ENCODE data around the gene EPHA8. TPM values are rescaled to one million over a fixed set of nuclear protein-coding genes. Genes with fewer than 3 reads are reported as not detected.
A peak's percentile ranks its signal among the peaks of the same experiment; 100 is the strongest.

EPHA8 gene
- total and polyA plus RNA-seq, 2 of the 13 experiments (the other 11 are each of a cell fraction or from before 2014, with no cell fraction given) = not detected

- Histone ChIP-seq H3K9ac (ENCODE audit: insufficient read depth, low read depth, low read length) (no peak within 1 kb of the TSS), H3K9me3 (ENCODE audit: low read length) (no peaks in the 10 kb centered on the region), H3K27me3 (ENCODE audit: control insufficient read depth in 1 of 2, insufficient read depth in 2 of 2, low read length in 2 of 2) (peaks cover 6 to 21% of the 10 kb centered on the region in 2 experiments; a peak in 3 of 5 replicates), H3K4me3 (replicated peaks in 1 of 3; ENCODE audit: insufficient read depth in 1 of 3, low read depth in 2 of 3, low read length in 3 of 3) (no peak within 1 kb of the TSS), H3K4me1 (ENCODE audit: insufficient read depth, low read length) (no peaks in the 10 kb centered on the region), H3K36me3 (replicated peaks in 1 of 2; ENCODE audit: control insufficient read depth in 1 of 2, insufficient read depth in 2 of 2, low read length in 2 of 2) (no peaks in the 10 kb centered on the region), H4K20me1 (ENCODE audit: insufficient read depth, low read length) (peaks cover 3% of the 10 kb centered on the region; the same call in 1 of the 2 replicates), H2AFZ (ENCODE audit: low read length) (no peak within 1 kb of the TSS), H3K27ac (ENCODE audit: extremely low read length, insufficient read depth, low read length) (no peak within 1 kb of the TSS), H3K4me2 (ENCODE audit: low read depth, low read length) (no peak within 1 kb of the TSS), H3K79me2 (ENCODE audit: insufficient read depth, low read length) (no peaks in the 10 kb centered on the region)
- intact Hi-C loops (cut with micrococcal nuclease; ENCODE audit: unreplicated experiment) = no loop called here
- WGBS (ENCODE audit: low lambda C conversion rate) = 0% methylated on average over 3 of the region's 8 CpGs
- TF ChIP-seq ZNF350 (CRISPR knock-in tag; IDR thresholded peaks at IDR 0.05; ENCODE audit: borderline replicate concordance, low read depth) (no peak), MAFF (IDR thresholded peaks at IDR 0.05; ENCODE audit: low read depth, low read length) (peak; percentile 62; the same call in 1 of the 2 replicates), MAFK (conservative IDR thresholded peaks at IDR 0.05 in 1 of 2, IDR thresholded peaks at IDR 0.05 in 1 of 2; ENCODE audit: low read length in 2 of 2) (peak; percentile 73 to 75)
- DNase-seq (ENCODE audit: low spot score) (no peak), FAIRE-seq (no peak), ATAC-seq (no peak)
- BruUV-seq (replicated peaks) = no TSS peak
- CTCF ChIA-PET (ENCODE audit: low intra/inter-chr PET ratio, low total read pairs) = interaction anchor here (3.4 kb wide), 1 partner anchor 222 kb away, joined by 43 read pairs; no protein-coding TSS in a partner anchor
- in situ Hi-C loops (cut with HindIII; ENCODE audit: extremely low pct_ligation_motif_present, low pct_unique_long_range_greater_than_20kb) = loop anchor here (5.0 to 10.0 kb wide), 2 partner anchors 226 to 509 kb away; no protein-coding TSS in a partner anchor
- POLR2A ChIA-PET = no interaction called here
These were observed 80.1 kb downstream of the EPHA8 start, which contains the start of gene C1QC for GRCh38 chr1:22643381-22643780. C1QC (plus strand) TSS chr1:22643633; CDS start chr1:22644024, 391 bp downstream.

GRCh38 chr1:22643928-22644327, 80.6 kb downstream of the EPHA8 start:
- FAIRE-seq = no peak
- H3K9ac ChIP-seq (ENCODE audit: insufficient read depth, low read depth, low read length) = no peak overlapping the region
- H3K79me2 ChIP-seq (ENCODE audit: insufficient read depth, low read length) = no peaks in the 10 kb centered on the region
- no peaks in the 10 kb centered on the region for H3K9me3 ChIP-seq (ENCODE audit: low read length)
- DNase-seq (ENCODE audit: low spot score) = no peak
- H3K4me1 ChIP-seq (ENCODE audit: insufficient read depth, low read length) = no peaks in the 10 kb centered on the region
- CTCF ChIA-PET (ENCODE audit: low intra/inter-chr PET ratio, low total read pairs) = no interaction called here
- no peak overlapping the region for H3K4me3 ChIP-seq (replicated peaks in 1 of 3; ENCODE audit: insufficient read depth in 1 of 3, low read depth in 2 of 3, low read length in 3 of 3)
- H3K36me3 ChIP-seq (replicated peaks in 1 of 2; ENCODE audit: control insufficient read depth in 1 of 2, insufficient read depth in 2 of 2, low read length in 2 of 2) = no peaks in the 10 kb centered on the region
- no peak overlapping the region for H3K4me2 ChIP-seq (ENCODE audit: low read depth, low read length)
- no peak for ATAC-seq
- no peak overlapping the region for H3K27ac ChIP-seq (ENCODE audit: extremely low read length, insufficient read depth, low read length)
- intact Hi-C loops (cut with micrococcal nuclease; ENCODE audit: unreplicated experiment) (no loop called here), in situ Hi-C loops (cut with HindIII; ENCODE audit: extremely low pct_ligation_motif_present, low pct_unique_long_range_greater_than_20kb) (loop anchor here (5.0 to 10.0 kb wide), 2 partner anchors 227 to 509 kb away; no protein-coding TSS in a partner anchor)
- H3K27me3 ChIP-seq (ENCODE audit: control insufficient read depth in 1 of 2, insufficient read depth in 2 of 2, low read length in 2 of 2) = peaks cover 6 to 21% of the 10 kb centered on the region in 2 experiments; a peak in 3 of 5 replicates
- POLR2A ChIA-PET = no interaction called here
- H4K20me1 ChIP-seq (ENCODE audit: insufficient read depth, low read length) = peaks cover 3% of the 10 kb centered on the region; the same call in 1 of the 2 replicates
- WGBS (ENCODE audit: low lambda C conversion rate) = 0% methylated on average over 2 of the region's 12 CpGs
- H2AFZ ChIP-seq (ENCODE audit: low read length) = no peak overlapping the region
- BruUV-seq (replicated peaks) = no TSS peak
- TF ChIP-seq TBX3 (IDR thresholded peaks at IDR 0.05; ENCODE audit: borderline replicate concordance) = no peak
- no peak for TF ChIP-seq ZBTB49 (CRISPR knock-in tag; IDR thresholded peaks at IDR 0.05; ENCODE audit: borderline replicate concordance)
- no peak for TF ChIP-seq SRSF4 (IDR thresholded peaks at IDR 0.05; ENCODE audit: low read depth, low read length, poor library complexity, severe bottlenecking)
- TF ChIP-seq ZBTB2 (CRISPR knock-in tag; IDR thresholded peaks at IDR 0.05; ENCODE audit: low read depth) = no peak
- TF ChIP-seq HNRNPUL1 (IDR thresholded peaks at IDR 0.05; ENCODE audit: low read depth, low read length) = no peak
- TF ChIP-seq NONO (IDR thresholded peaks at IDR 0.05) = no peak
- TF ChIP-seq NONO (CRISPR knock-in tag; conservative IDR thresholded peaks at IDR 0.05) = no peak
- TF ChIP-seq ZFP36 (IDR thresholded peaks at IDR 0.05; ENCODE audit: borderline replicate concordance, low read depth, low read length, partially characterized antibody) = no peak
- TF ChIP-seq NR2F6 (IDR thresholded peaks at IDR 0.05) = no peak
- no peak for TF ChIP-seq NR2F6 (CRISPR knock-in tag; IDR thresholded peaks at IDR 0.05)
- no peak for TF ChIP-seq ATF3 (CRISPR knock-in tag; IDR thresholded peaks at IDR 0.05)
